Activated gamma-delta T cell treated with anti-CD3 and anti-CD28 coated beads, Interleukin-2, amount 50 U/mL, for 16 hours (primary cell): ENCODE data around the gene MARS2.
"Not testable (repeated sequence)": the region's sequence is repeated elsewhere in the genome, so short reads cannot be mapped to it uniquely, and the experiment has no call there.

Experiments used
- DNase-seq: peaks from one replicate; pipeline ENCODE4 v3.0.0-alpha.2; 2020; ENCODE audit warnings: low read depth

Gene MARS2

DNA sequence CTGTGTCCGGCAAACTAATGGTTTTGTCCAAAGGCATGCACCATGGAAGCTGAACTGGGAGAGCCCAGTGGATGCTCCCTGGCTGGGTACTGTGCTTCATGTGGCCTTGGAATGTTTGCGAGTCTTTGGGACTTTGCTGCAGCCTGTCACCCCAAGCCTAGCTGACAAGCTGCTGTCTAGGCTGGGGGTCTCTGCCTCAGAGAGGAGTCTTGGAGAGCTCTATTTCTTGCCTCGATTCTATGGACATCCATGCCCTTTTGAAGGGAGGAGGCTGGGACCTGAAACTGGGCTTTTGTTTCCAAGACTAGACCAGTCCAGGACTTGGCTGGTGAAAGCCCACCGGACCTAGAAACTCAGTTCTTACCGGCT, 1.7 kb downstream of the MARS2 start:
- DNase-seq, result no peak

DNA sequence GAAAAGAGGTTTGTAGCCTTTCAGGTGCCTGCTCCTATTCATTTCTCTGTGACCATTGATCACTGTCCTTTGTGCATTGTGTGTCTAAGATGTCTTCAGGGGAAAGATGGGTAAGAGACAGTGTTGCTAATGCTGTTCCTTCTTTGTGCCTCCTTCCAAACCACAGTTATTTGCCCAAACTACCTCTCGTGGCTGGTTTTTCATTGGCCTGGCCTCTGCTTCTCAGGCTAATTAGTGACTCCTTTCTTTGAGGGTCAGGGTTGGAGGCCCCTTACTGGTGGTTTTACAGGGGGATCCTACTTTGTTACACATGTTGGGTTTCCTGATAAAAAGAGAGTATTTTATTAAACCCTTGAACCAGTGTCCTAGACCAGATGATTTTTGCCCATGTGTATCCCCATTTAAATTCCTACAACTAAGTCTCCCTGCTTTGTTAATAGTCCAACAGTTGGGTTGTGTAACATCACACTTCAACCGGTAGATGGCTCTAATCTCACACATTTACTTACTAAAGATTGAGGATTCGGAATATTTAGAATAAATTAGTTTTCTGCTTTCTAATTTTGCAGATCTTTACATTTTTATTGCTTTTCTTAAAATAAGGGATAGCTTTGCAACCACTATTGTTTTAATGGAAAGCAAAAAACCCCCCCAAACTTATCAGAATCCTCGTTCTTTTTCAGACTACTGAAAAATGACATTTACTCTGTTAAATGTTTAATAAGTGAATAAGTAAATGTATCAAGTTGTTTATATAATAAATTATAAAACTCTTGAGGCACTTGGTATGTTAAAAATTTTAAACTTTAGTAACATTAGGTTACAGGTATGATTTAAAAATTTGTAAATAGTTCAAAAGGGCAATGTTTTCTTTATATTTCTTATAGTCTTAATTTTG, 2.4 kb downstream of the MARS2 start:
- DNase-seq, result no peak

DNA sequence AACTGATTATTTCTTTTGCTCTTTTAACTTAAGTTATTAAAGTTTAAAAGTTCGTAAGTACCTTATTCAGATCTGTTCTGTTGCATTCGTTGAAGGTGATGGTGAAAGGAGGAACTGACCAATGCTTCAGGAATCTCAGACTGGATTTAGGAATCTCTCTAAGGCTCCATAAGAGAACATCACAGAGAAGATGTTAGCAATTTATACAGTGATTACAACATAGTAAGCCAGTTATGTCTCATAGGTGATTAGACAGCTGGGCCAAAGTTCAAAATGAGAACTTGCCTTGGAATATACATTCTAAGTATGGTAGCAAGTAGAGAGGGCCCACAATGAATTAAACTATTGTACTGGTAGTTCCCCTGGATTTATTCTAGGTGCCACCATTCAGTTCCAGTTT, 3.2 kb downstream of the MARS2 start:
- no peak for DNase-seq

DNA sequence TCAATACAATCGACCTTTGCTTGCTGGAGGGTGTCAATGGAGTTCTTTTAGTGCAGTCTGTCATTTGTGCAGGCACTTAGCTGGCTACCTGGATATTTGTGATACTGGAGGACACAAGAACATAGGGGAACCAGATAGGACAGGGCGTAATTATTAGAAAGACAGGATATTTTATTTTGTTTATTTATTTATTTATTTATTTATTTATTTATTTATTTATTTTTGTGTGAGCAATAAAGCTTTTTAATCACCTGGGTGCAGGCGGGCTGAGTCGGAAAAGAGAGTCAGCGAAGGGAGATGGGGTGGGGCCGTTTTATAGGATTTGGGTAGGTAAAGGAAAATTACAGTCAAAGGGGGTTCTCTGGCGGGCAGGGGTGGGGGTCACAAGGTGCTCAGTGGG, 4.0 kb downstream of the MARS2 start:
- DNase-seq, result not testable (repeated sequence)

DNA sequence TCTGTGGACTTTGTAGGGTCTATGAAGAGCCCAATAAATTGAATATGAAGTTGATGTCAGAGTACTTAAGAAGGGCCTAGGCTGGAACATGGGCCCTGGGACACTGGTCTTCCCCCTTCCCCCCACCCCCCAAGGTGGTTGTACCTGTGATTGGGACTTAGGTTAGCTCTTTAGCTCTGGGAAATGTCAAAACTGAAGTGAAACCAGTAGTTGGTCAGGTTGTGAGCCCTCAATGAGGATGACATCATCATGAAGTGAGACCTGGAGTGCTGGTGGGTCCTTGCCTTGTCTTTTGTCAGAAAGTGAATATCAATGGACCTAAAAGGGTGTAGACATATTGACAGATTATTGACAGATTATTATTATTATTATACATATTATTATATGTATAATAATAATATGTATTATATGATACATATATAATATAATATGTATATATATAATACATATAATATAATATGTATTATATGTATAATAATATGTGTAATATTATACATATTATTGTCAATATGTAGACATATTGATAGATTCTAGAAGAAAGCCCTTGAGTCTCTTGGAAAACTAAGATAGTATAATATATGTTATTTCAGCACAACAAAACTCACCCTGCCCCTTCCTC, 5.4 kb downstream of the MARS2 start:
- no peak for DNase-seq

DNA sequence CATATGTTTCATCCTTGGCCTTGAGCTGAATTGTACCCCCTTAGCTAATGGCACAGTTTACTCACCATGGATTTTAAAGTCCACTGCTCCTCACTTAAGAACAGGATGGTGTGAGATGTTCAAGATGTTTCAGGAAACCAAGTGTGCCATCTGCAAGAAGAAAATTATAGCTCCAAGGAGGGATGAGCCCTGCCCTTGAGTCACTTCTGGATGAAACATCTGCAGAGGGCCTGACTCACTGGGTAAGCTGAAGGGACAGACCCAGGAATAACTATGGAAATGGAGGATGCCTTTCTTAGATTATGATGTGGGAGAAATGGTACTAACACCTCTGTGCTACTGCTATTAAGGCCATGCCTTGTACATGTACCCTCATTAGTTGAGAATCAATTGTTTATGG, 6.4 kb downstream of the MARS2 start:
- DNase-seq, result no peak

DNA sequence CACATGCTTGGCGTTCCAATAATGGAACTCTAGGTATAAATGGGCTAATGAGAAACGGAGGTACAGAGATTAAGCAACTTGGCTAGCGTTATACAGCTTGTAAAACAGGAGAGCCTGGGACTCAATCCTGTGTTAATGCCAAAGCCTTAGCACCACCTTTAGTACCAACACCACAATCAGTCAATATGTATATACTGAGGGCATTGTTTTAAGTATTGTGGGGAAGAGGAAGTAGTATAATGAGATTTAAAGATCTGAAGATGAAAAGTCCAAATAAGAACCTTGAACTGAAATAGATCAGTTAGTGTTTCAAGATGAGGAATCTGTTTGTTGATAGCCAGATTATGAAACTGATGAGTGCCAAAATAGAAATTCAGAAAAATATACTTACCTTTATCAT, 8.1 kb downstream of the MARS2 start:
- DNase-seq, result no peak

DNA sequence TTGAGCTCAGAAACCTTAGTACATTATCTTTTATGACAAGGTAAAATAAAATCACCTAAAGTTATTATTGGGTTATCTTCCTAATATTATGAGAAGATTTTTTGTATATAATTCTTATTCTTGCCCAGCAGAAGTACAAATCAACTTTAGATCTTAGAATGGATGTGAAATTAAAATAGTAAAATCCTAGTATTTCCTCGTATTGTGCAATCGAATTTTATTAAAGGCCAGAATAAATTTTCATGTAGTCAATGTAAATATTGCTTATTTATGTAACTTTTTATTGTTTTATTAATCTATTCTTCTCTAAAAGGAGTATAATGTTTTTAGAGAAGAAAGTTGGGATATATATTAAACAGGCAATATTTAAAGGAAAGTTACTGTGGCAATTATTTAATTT, 12.7 kb downstream of the MARS2 start:
- DNase-seq, result no peak

DNA sequence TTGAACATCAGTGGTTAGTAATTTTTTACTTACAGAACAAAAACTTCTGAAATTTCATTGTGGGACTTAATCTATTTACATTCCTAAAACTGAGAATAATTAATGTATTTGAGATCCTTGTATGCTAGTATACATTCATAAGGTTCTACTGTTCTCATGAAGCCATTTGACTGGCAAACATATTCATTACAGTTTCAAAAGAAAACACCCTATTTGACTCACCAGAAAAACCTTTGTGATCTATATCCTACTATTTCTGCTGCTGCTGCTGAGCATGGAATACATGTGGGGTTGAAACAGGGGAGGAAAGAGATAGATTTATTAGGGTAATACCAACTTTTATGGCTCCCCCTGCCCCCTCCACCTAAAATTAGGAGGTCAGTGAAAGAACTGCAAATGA, 21.8 kb downstream of the MARS2 start:
- DNase-seq, result no peak

DNA sequence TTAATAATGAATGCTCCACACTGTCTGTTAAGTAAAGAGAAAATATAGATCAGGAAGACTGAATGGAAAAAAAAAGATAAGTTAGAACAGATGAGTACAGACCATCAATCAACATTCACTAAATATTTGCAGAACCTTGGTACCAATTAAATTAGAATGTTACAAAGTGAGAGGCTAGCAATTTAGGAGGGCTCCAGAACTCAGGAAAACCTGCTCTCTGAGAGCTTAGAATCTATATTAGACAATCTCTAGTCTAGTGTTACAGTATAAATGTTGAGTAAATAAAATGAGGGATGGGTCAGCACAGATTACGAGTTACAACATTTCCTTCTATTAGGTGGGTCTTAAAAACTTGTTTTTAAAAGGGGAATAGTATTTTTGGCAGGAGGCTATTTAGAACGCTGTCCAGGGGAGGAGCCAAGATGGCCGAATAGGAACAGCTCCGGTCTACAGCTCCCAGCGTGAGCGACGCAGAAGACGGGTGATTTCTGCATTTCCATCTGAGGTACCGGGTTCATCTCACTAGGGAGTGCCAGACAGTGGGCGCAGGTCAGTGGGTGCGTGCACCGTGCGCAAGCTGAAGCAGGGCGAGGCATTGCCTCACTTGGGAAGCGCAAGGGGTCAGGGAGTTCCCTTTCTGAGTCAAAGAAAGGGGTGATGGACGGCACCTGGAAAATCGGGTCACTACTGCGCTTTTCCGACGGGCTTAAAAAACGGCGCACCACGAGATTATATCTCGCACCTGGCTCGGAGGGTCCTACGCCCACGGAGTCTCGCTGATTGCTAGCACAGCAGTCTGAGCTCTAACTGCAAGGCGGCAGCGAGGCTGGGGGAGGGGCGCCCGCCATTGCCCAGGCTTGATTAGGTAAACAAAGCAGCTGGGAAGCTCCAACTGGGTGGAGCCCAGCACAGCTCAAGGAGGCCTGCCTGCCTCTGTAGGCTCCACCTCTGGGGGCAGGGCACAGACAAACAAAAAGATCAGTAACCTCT, 23.7 kb downstream of the MARS2 start:
- DNase-seq, result not testable (repeated sequence)

DNA sequence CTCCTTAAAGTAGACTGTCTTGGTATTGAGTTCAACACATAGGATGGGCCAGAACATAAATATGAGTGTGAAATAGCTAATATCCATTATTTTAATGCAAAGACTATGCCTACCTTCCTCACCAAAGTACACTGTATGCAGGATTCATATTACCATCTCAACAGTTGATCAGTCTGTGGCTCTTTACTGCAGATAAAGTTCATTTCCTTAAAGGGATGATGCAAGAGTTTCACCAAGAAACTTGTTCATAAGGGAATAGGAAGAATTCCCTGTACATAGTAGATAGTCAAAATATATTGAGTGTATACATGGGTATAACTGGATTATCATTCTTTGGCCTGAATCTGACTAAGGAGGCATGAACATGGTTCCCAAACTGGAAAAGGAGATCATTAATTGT, 35.0 kb downstream of the MARS2 start:
- no peak for DNase-seq
